Measurements from ENCODE around the gene GPR37L1. TPM values are rescaled to one million over a fixed set of nuclear protein-coding genes. Genes with fewer than 3 reads are reported as not detected.

The GPR37L1 gene
- total RNA-seq, 1 donor from 2014 or later, result not detected

GRCh38 chr1:202130297-202130721, 7.6 kb downstream of the GPR37L1 start:
- TF ChIP-seq CTCF (IDR thresholded peaks at IDR 0.05), result no peak
- H3K27ac Mint-ChIP-seq (ENCODE audit: unreplicated experiment), result no peak overlapping the region
- no peak for DNase-seq (ENCODE audit: extremely low spot score, unreplicated experiment)
- no peaks in the 10 kb centered on the region for H3K4me1 Mint-ChIP-seq (ENCODE audit: unreplicated experiment)
- no peaks in the 10 kb centered on the region for H3K27me3 Mint-ChIP-seq (ENCODE audit: unreplicated experiment)
- peaks cover 9% of the 10 kb centered on the region for H3K36me3 Mint-ChIP-seq (ENCODE audit: unreplicated experiment)
- no peaks in the 10 kb centered on the region for H3K9me3 Mint-ChIP-seq (ENCODE audit: unreplicated experiment)
- no peak overlapping the region for H3K4me3 Mint-ChIP-seq (ENCODE audit: unreplicated experiment)

GRCh38 chr1:202130816-202131522, 8.3 kb downstream of the GPR37L1 start:
- no peak overlapping the region for H3K27ac Mint-ChIP-seq (ENCODE audit: unreplicated experiment)

GRCh38 chr1:202131956-202132821, 9.5 kb downstream of the GPR37L1 start:
- no peak overlapping the region for H3K4me3 Mint-ChIP-seq (ENCODE audit: unreplicated experiment)
- no peak for DNase-seq (ENCODE audit: extremely low spot score, unreplicated experiment)
- peaks cover 9% of the 10 kb centered on the region for H3K36me3 Mint-ChIP-seq (ENCODE audit: unreplicated experiment)
- H3K9me3 Mint-ChIP-seq (ENCODE audit: unreplicated experiment), result no peaks in the 10 kb centered on the region
- TF ChIP-seq CTCF (IDR thresholded peaks at IDR 0.05), result no peak
- H3K4me1 Mint-ChIP-seq (ENCODE audit: unreplicated experiment), result no peaks in the 10 kb centered on the region
- H3K27me3 Mint-ChIP-seq (ENCODE audit: unreplicated experiment), result no peaks in the 10 kb centered on the region
- H3K27ac Mint-ChIP-seq (ENCODE audit: unreplicated experiment), result no peak overlapping the region

More at GRCh38 chr1:202130816-202131522, 8.3 kb downstream of the GPR37L1 start:
- Mint-ChIP-seq H3K9me3 (ENCODE audit: unreplicated experiment) (no peaks in the 10 kb centered on the region), H3K4me3 (ENCODE audit: unreplicated experiment) (no peak overlapping the region), H3K27me3 (ENCODE audit: unreplicated experiment) (no peaks in the 10 kb centered on the region), H3K36me3 (ENCODE audit: unreplicated experiment) (peaks cover 9% of the 10 kb centered on the region), H3K4me1 (ENCODE audit: unreplicated experiment) (no peaks in the 10 kb centered on the region)
- TF ChIP-seq CTCF (IDR thresholded peaks at IDR 0.05), result no peak
- no peak for DNase-seq (ENCODE audit: extremely low spot score, unreplicated experiment)

GRCh38 chr1:202133001-202133400, 10.3 kb downstream of the GPR37L1 start:
- no peaks in the 10 kb centered on the region for H3K4me1 Mint-ChIP-seq (ENCODE audit: unreplicated experiment)
- peaks cover 9% of the 10 kb centered on the region for H3K36me3 Mint-ChIP-seq (ENCODE audit: unreplicated experiment)
- H3K27me3 Mint-ChIP-seq (ENCODE audit: unreplicated experiment), result no peaks in the 10 kb centered on the region
- TF ChIP-seq CTCF (IDR thresholded peaks at IDR 0.05), result no peak
- DNase-seq (ENCODE audit: extremely low spot score, unreplicated experiment), result no peak
- no peak overlapping the region for H3K4me3 Mint-ChIP-seq (ENCODE audit: unreplicated experiment)
- no peaks in the 10 kb centered on the region for H3K9me3 Mint-ChIP-seq (ENCODE audit: unreplicated experiment)
- H3K27ac Mint-ChIP-seq (ENCODE audit: unreplicated experiment), result no peak overlapping the region

GRCh38 chr1:202133496-202133895, 10.8 kb downstream of the GPR37L1 start:
- Mint-ChIP-seq H3K36me3 (ENCODE audit: unreplicated experiment) (peaks cover 11% of the 10 kb centered on the region), H3K27me3 (ENCODE audit: unreplicated experiment) (no peaks in the 10 kb centered on the region), H3K4me3 (ENCODE audit: unreplicated experiment) (no peak overlapping the region), H3K4me1 (ENCODE audit: unreplicated experiment) (no peaks in the 10 kb centered on the region), H3K9me3 (ENCODE audit: unreplicated experiment) (no peaks in the 10 kb centered on the region), H3K27ac (ENCODE audit: unreplicated experiment) (no peak overlapping the region)
- TF ChIP-seq CTCF (IDR thresholded peaks at IDR 0.05), result no peak
- no peak for DNase-seq (ENCODE audit: extremely low spot score, unreplicated experiment)

Measured in osteocyte (in vitro differentiated cells).